Activated CD4-positive, alpha-beta memory T cell treated with anti-CD3 and anti-CD28 coated beads for 36 hours (primary cell): Measurements from ENCODE around the gene TBX4. TPM values are rescaled to one million over a fixed set of nuclear protein-coding genes. Genes with fewer than 3 reads are reported as not detected.

ENCODE experiments used
- CTCF ChIA-PET: fragments of 350-600 bp; sonication (Branson Sonifier 250); formaldehyde crosslinking; loops from one replicate; lab custom pipeline; 2021; ENCODE audit warnings: antibody characterized with exemption, inconsistent platforms; lab: Charles Lee
- POLR2A ChIA-PET: fragments of 350-600 bp; sonication (Branson Sonifier 250); formaldehyde crosslinking; loops from one replicate; lab custom pipeline; 2021; ENCODE audit warnings: antibody characterized with exemption; lab: Charles Lee
- DNase-seq: peaks from one replicate; pipeline ENCODE4 v3.0.0-alpha.2; 2020
- H3K27ac Mint-ChIP-seq: one replicate; pipeline ENCODE4 v1.8.0; 2021; ENCODE audit warnings: mixed read lengths
- H3K27me3 Mint-ChIP-seq: one replicate; pipeline ENCODE4 v1.8.0; 2021; ENCODE audit warnings: mixed read lengths
- H3K36me3 Mint-ChIP-seq: one replicate; pipeline ENCODE4 v1.8.0; 2021; ENCODE audit warnings: mixed read lengths
- H3K4me1 Mint-ChIP-seq: one replicate; pipeline ENCODE4 v1.8.0; 2021; ENCODE audit warnings: low read depth, mixed read lengths
- H3K4me3 Mint-ChIP-seq: one replicate; pipeline ENCODE4 v1.8.0; 2021; ENCODE audit warnings: mild to moderate bottlenecking, mixed read lengths
- H3K9me3 Mint-ChIP-seq: one replicate; pipeline ENCODE4 v1.8.0; 2021; ENCODE audit warnings: mixed read lengths
- intact Hi-C: fragments of 100-400 bp; cut with micrococcal nuclease; formaldehyde crosslinking; loops from one replicate; pipeline ENCODE4 v1.15.1; 2023
- total RNA-seq, 2 experiments: library from RNA; stranded (reverse); gene quantifications; one replicate each; pipeline ENCODE4 v1.2.3, GENCODE V29; 2021

Gene TBX4
- total RNA-seq, 2 experiments from 2014 or later, result not detected

- no peaks in the 10 kb centered on the region for H3K36me3 Mint-ChIP-seq
- no peak overlapping the region for H3K4me3 Mint-ChIP-seq
- H3K4me1 Mint-ChIP-seq, result peaks cover 11% of the 10 kb centered on the region
- H3K27ac Mint-ChIP-seq, result no peak overlapping the region
- H3K27me3 Mint-ChIP-seq, result peaks cover 42% of the 10 kb centered on the region
- CTCF ChIA-PET, result no interaction called here
- no peak for DNase-seq
- intact Hi-C loops, result no loop called here
- POLR2A ChIA-PET, result no interaction called here
- H3K9me3 Mint-ChIP-seq, result no peaks in the 10 kb centered on the region
Observed at GRCh38 chr17:61464130-61464842, 12.1 kb downstream of the TBX4 start.

- POLR2A ChIA-PET, result no interaction called here
- no peak overlapping the region for H3K27ac Mint-ChIP-seq
Observed at GRCh38 chr17:61464843-61465180, 12.6 kb downstream of the TBX4 start.

GRCh38 chr17:61465550-61466237 is 13.5 kb downstream of the TBX4 start:
- POLR2A ChIA-PET, result no interaction called here
- Mint-ChIP-seq H3K27me3 (peaks cover 28% of the 10 kb centered on the region), H3K9me3 (no peaks in the 10 kb centered on the region), H3K4me1 (peaks cover 11% of the 10 kb centered on the region), H3K27ac (no peak overlapping the region), H3K4me3 (no peak overlapping the region), H3K36me3 (no peaks in the 10 kb centered on the region)
- intact Hi-C loops, result no loop called here
- CTCF ChIA-PET, result interaction anchor here (0.6 kb wide), 1 partner anchor 72 kb away, joined by 3 read pairs; no protein-coding TSS in a partner anchor
- DNase-seq, result no peak

More at GRCh38 chr17:61464843-61465180, 12.6 kb downstream of the TBX4 start:
- Mint-ChIP-seq H3K4me3 (no peak overlapping the region), H3K9me3 (no peaks in the 10 kb centered on the region), H3K36me3 (no peaks in the 10 kb centered on the region), H3K27me3 (peaks cover 37% of the 10 kb centered on the region), H3K4me1 (peaks cover 11% of the 10 kb centered on the region)
- no peak for DNase-seq
- intact Hi-C loops, result no loop called here
- CTCF ChIA-PET, result interaction anchor here (0.6 kb wide), 1 partner anchor 71 kb away, joined by 3 read pairs; no protein-coding TSS in a partner anchor

GRCh38 chr17:61466246-61466645 is 14.0 kb downstream of the TBX4 start:
- Mint-ChIP-seq H3K4me1 (peaks cover 11% of the 10 kb centered on the region), H3K36me3 (no peaks in the 10 kb centered on the region), H3K27me3 (peaks cover 23% of the 10 kb centered on the region), H3K9me3 (no peaks in the 10 kb centered on the region), H3K4me3 (no peak overlapping the region), H3K27ac (no peak overlapping the region)
- intact Hi-C loops, result no loop called here
- DNase-seq, result no peak
- ChIA-PET CTCF (no interaction called here), POLR2A (no interaction called here)

GRCh38 chr17:61467416-61468262 is 15.4 kb downstream of the TBX4 start:
- POLR2A ChIA-PET, result no interaction called here
- no peaks in the 10 kb centered on the region for H3K9me3 Mint-ChIP-seq
- no peak overlapping the region for H3K27ac Mint-ChIP-seq
- no peak for DNase-seq
- no peak overlapping the region for H3K4me3 Mint-ChIP-seq
- peaks cover 12% of the 10 kb centered on the region for H3K27me3 Mint-ChIP-seq
- H3K4me1 Mint-ChIP-seq, result peaks cover 1% of the 10 kb centered on the region
- no peaks in the 10 kb centered on the region for H3K36me3 Mint-ChIP-seq
- intact Hi-C loops, result no loop called here
- CTCF ChIA-PET, result interaction anchor here (2.0 kb wide), 1 partner anchor 55 kb away, joined by 4 read pairs; no protein-coding TSS in a partner anchor

- DNase-seq, result no peak
- Mint-ChIP-seq H3K4me1 (no peaks in the 10 kb centered on the region), H3K27me3 (peaks cover 6% of the 10 kb centered on the region), H3K36me3 (no peaks in the 10 kb centered on the region), H3K4me3 (no peak overlapping the region), H3K27ac (no peak overlapping the region), H3K9me3 (no peaks in the 10 kb centered on the region)
- intact Hi-C loops, result no loop called here
- ChIA-PET POLR2A (no interaction called here), CTCF (interaction anchor here (2.0 kb wide), 1 partner anchor 55 kb away, joined by 4 read pairs; no protein-coding TSS in a partner anchor)
Observed at GRCh38 chr17:61468263-61468907, 16.2 kb downstream of the TBX4 start.

- Mint-ChIP-seq H3K4me3 (no peak overlapping the region), H3K27me3 (peaks cover 4% of the 10 kb centered on the region), H3K4me1 (no peaks in the 10 kb centered on the region), H3K27ac (no peak overlapping the region), H3K36me3 (no peaks in the 10 kb centered on the region), H3K9me3 (no peaks in the 10 kb centered on the region)
- no peak for DNase-seq
- CTCF ChIA-PET, result no interaction called here
- intact Hi-C loops, result no loop called here
- POLR2A ChIA-PET, result no interaction called here
Observed at GRCh38 chr17:61469474-61469873, 17.3 kb downstream of the TBX4 start.

GRCh38 chr17:61469949-61470348 is 17.7 kb downstream of the TBX4 start:
- Mint-ChIP-seq H3K27ac (no peak overlapping the region), H3K36me3 (no peaks in the 10 kb centered on the region), H3K27me3 (peaks cover 2% of the 10 kb centered on the region), H3K4me3 (no peak overlapping the region), H3K9me3 (no peaks in the 10 kb centered on the region), H3K4me1 (no peaks in the 10 kb centered on the region)
- CTCF ChIA-PET, result no interaction called here
- intact Hi-C loops, result no loop called here
- POLR2A ChIA-PET, result no interaction called here
- DNase-seq, result no peak

- CTCF ChIA-PET, result no interaction called here
- H3K4me1 Mint-ChIP-seq, result no peaks in the 10 kb centered on the region
- POLR2A ChIA-PET, result no interaction called here
- no peak overlapping the region for H3K4me3 Mint-ChIP-seq
- no peaks in the 10 kb centered on the region for H3K36me3 Mint-ChIP-seq
- no peak for DNase-seq
- no peaks in the 10 kb centered on the region for H3K9me3 Mint-ChIP-seq
- H3K27ac Mint-ChIP-seq, result no peak overlapping the region
- intact Hi-C loops, result no loop called here
- H3K27me3 Mint-ChIP-seq, result peaks cover 7% of the 10 kb centered on the region
Observed at GRCh38 chr17:61470530-61471136, 18.4 kb downstream of the TBX4 start.

- Mint-ChIP-seq H3K4me3 (no peak overlapping the region), H3K9me3 (no peaks in the 10 kb centered on the region), H3K27ac (no peak overlapping the region), H3K36me3 (no peaks in the 10 kb centered on the region), H3K4me1 (no peaks in the 10 kb centered on the region), H3K27me3 (peaks cover 12% of the 10 kb centered on the region)
- no peak for DNase-seq
- CTCF ChIA-PET, result interaction anchor here (1.0 kb wide), 1 partner anchor 13 kb away, joined by 3 read pairs; no protein-coding TSS in a partner anchor
- POLR2A ChIA-PET, result no interaction called here
- intact Hi-C loops, result no loop called here
Observed at GRCh38 chr17:61474235-61474927, 22.2 kb downstream of the TBX4 start.

- CTCF ChIA-PET, result no interaction called here
- Mint-ChIP-seq H3K36me3 (no peaks in the 10 kb centered on the region), H3K27me3 (peaks cover 12% of the 10 kb centered on the region), H3K27ac (no peak overlapping the region), H3K4me3 (no peak overlapping the region), H3K4me1 (no peaks in the 10 kb centered on the region), H3K9me3 (no peaks in the 10 kb centered on the region)
- intact Hi-C loops, result no loop called here
- DNase-seq, result no peak
- POLR2A ChIA-PET, result no interaction called here
Observed at GRCh38 chr17:61474934-61475333, 22.7 kb downstream of the TBX4 start.
